GM21360 (cell line): ENCODE data around the gene GFRA1.
"Not testable (repeated sequence)": the region's sequence is repeated elsewhere in the genome, so short reads cannot be mapped to it uniquely, and the experiment has no call there.

ENCODE experiments used
- ATAC-seq: cut with Tn5 transposase; IDR thresholded peaks from one replicate; pipeline ENCODE4 v1.9.1; 2021; ENCODE audit warnings: mild to moderate bottlenecking, moderate library complexity; ENCODE audit not compliant: unreplicated experiment

Gene GFRA1

GRCh38 chr10:116045366-116046356 is 227.3 kb downstream of the GFRA1 start:
- ATAC-seq: no peak

- ATAC-seq: no peak
Measured at GRCh38 chr10:116044801-116045248, 228.2 kb downstream of the GFRA1 start.

- no peak for ATAC-seq
Measured at GRCh38 chr10:116043861-116044260, 229.1 kb downstream of the GFRA1 start.

- ATAC-seq: no peak
Measured at GRCh38 chr10:116043304-116043703, 229.7 kb downstream of the GFRA1 start.

- ATAC-seq: no peak
Measured at GRCh38 chr10:116041948-116042347, 231.1 kb downstream of the GFRA1 start.

- ATAC-seq: no peak
Measured at GRCh38 chr10:116039612-116040011, 233.4 kb downstream of the GFRA1 start.

- ATAC-seq: no peak
Measured at GRCh38 chr10:116038259-116038658, 234.7 kb downstream of the GFRA1 start.

- not testable (repeated sequence) for ATAC-seq
Measured at GRCh38 chr10:116035406-116035805, 237.6 kb downstream of the GFRA1 start.

GRCh38 chr10:116030576-116030975 is 242.4 kb downstream of the GFRA1 start:
- ATAC-seq: no peak

- ATAC-seq: no peak
Measured at GRCh38 chr10:116029826-116030225, 243.2 kb downstream of the GFRA1 start.

- no peak for ATAC-seq
Measured at GRCh38 chr10:116027355-116027754, 245.7 kb downstream of the GFRA1 start.

GRCh38 chr10:116026725-116027124 is 246.3 kb downstream of the GFRA1 start:
- ATAC-seq: no peak

GRCh38 chr10:116026315-116026714 is 246.7 kb downstream of the GFRA1 start:
- ATAC-seq: no peak

- no peak for ATAC-seq
Measured at GRCh38 chr10:116024271-116024878, 248.6 kb downstream of the GFRA1 start.

- no peak for ATAC-seq
Measured at GRCh38 chr10:116017405-116017804, 255.6 kb downstream of the GFRA1 start.

GRCh38 chr10:116015583-116016333 is 257.2 kb downstream of the GFRA1 start:
- no peak for ATAC-seq

- ATAC-seq: no peak
Measured at GRCh38 chr10:116014871-116015582, 258.0 kb downstream of the GFRA1 start.

GRCh38 chr10:116014326-116014725 is 258.7 kb downstream of the GFRA1 start:
- no peak for ATAC-seq

- no peak for ATAC-seq
Measured at GRCh38 chr10:116011929-116012328, 261.1 kb downstream of the GFRA1 start.

GRCh38 chr10:116007256-116007891 is 265.6 kb downstream of the GFRA1 start:
- no peak for ATAC-seq
